Measurements from ENCODE around the gene DCC.

GRCh38 chr18:52781113-52781512 lies 441.1 kb downstream of the DCC start:
- TF ChIP-seq RAD21 (CRISPR knock-in tag; conservative IDR thresholded peaks at IDR 0.05 in 1 of 2, IDR thresholded peaks at IDR 0.05 in 1 of 2) = no peak
- no peak for TF ChIP-seq YBX1 (IDR thresholded peaks at IDR 0.05)
- no peak for TF ChIP-seq PTTG1 (tag; IDR thresholded peaks at IDR 0.05; ENCODE audit: low read depth)
- no peak for TF ChIP-seq BRD4 (IDR thresholded peaks at IDR 0.05)

Data from K562 (cell line).